ENCODE measurements around the gene ELAVL3. TPM values are rescaled to one million over a fixed set of nuclear protein-coding genes. Genes with fewer than 3 reads are reported as not detected.
A peak's percentile ranks its signal among the peaks of the same experiment; 100 is the strongest.

Gene ELAVL3
- total RNA-seq, 6 experiments from 2014 or later: not detected

DNA sequence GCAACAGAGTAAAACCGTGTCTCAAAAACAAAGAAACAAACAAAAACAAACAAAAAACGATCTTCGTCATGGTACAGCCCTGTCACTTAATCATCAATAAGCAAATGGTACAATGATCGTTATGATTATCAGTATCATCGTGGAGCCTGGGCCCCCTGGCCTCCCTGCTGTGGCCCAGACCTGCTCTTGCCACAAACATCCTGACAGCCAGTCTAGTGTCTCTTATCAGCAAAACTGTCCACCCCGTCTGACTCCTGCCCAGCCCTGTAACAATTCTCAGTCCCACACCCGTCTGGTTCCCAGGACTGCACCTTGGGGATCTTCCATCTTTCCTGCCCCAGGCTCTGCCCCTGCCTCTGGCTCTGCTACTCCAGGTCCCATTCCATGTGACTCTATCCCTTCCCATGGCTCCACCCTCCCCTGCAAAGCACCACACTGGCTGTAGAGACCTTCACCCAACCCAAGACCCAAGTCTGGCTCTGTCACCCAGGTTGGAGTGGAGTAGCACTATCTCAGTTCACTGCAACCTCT is 19.1 kb upstream of the ELAVL3 start:
- no peak for DNase-seq
- TF ChIP-seq, protein P1, sequence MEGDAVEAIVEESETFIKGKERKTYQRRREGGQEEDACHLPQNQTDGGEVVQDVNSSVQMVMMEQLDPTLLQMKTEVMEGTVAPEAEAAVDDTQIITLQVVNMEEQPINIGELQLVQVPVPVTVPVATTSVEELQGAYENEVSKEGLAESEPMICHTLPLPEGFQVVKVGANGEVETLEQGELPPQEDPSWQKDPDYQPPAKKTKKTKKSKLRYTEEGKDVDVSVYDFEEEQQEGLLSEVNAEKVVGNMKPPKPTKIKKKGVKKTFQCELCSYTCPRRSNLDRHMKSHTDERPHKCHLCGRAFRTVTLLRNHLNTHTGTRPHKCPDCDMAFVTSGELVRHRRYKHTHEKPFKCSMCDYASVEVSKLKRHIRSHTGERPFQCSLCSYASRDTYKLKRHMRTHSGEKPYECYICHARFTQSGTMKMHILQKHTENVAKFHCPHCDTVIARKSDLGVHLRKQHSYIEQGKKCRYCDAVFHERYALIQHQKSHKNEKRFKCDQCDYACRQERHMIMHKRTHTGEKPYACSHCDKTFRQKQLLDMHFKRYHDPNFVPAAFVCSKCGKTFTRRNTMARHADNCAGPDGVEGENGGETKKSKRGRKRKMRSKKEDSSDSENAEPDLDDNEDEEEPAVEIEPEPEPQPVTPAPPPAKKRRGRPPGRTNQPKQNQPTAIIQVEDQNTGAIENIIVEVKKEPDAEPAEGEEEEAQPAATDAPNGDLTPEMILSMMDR (IDR thresholded peaks at IDR 0.05): no peak
- no peak for TF ChIP-seq POLR2A (IDR thresholded peaks at IDR 0.05)
- 84% methylated on average over 4 of the region's 7 CpGs for WGBS (ENCODE audit: insufficient coverage, low coverage, low lambda C conversion rate, missing lambda C conversion rate)
- no peak for ATAC-seq
- H3K9me3 ChIP-seq: no peaks in the 10 kb centered on the region
- intact Hi-C loops (cut with DNase I): no loop called here
- H3K36me3 ChIP-seq: peaks cover 0 to 7% (median 0%) of the 10 kb centered on the region in 4 donors
- H3K27ac ChIP-seq: no peak overlapping the region
- no peak overlapping the region for H3K4me3 ChIP-seq
- H3K27me3 ChIP-seq: no peaks in the 10 kb centered on the region
- peaks cover 0 to 4% (median 0%) of the 10 kb centered on the region in 4 donors for H3K4me1 ChIP-seq

DNA sequence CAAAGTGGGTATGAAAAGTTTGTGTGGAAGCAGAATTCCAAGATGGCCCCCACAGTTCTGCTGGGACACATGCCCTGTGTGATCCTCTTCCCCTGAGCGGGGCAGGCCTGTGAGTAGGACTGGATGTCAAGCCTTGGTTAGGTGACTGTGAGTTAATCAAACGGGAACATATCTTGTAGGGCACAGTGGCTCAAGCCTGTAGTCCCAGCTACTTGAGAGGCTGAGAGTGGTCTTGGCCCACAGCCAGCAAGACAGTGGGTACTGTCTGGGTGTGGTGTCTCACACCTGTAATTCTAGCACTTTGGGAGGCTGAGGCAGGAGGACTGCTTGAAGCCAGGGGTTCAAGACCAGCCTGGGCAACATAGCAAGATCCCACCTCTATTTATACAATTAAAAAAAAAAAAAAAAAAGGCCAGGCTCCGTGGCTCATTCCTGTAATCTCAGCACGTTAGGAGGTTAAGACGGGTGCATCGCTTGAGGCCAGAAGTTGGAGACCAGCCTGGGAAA is 18.4 kb upstream of the ELAVL3 start:
- H3K36me3 ChIP-seq: peaks cover 0 to 7% (median 0%) of the 10 kb centered on the region in 4 donors
- no peak for ATAC-seq
- TF ChIP-seq, protein P1 (IDR thresholded peaks at IDR 0.05): no peak
- no peak for TF ChIP-seq POLR2A (IDR thresholded peaks at IDR 0.05)

DNA sequence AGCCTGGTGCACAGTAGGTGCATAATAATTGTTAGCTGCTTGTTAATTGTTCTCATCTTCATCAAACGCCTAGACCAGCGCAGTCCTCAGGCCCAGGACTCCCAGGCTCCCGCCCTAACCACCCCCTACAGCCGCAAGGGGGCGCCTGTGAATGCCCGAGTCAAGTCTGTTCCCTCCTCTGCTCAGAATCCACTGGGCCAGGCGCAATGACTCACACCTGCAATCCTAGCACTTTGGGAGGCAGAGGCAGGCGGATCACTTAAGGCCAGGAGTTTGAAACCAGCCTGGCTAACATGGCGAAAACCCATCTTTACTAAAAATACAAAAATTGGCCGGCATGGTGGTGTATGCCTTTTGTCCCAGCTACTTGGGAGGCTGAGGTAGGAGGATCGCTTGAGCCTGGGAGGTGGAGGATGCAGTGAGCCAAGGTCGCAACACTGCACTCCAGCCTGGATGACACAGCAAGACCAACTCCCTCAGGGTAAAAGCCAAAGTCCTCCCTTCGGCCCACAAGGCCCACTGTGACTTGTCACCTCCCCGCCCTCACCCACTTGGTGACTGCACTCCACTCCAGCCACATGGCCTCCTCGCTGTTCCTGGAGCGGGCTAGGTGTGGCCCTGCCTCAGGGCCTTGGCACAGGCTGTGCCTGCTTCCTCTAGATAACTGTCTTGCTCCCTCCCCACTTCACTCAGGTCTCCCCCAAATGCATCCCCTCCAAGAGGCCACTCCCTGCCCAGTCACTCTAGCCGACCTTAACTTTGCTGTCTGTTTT is 15.7 kb upstream of the ELAVL3 start:
- peak in 2 of 3 donors; percentile 56 to 66 for DNase-seq
- TF ChIP-seq, protein P1 (IDR thresholded peaks at IDR 0.05): peak; percentile 37 to 54 (median 50)
- TF ChIP-seq POLR2A (IDR thresholded peaks at IDR 0.05): no peak

More for the DNA sequence above, 18.4 kb upstream of the ELAVL3 start:
- Histone ChIP-seq H3K9me3 (no peaks in the 10 kb centered on the region), H3K4me1 (no peaks in the 10 kb centered on the region), H3K27ac (no peak overlapping the region), H3K27me3 (no peaks in the 10 kb centered on the region), H3K4me3 (no peak overlapping the region)
- WGBS (ENCODE audit: insufficient coverage, low coverage, low lambda C conversion rate, missing lambda C conversion rate): 96% methylated on average over 3 of the region's 6 CpGs
- no peak for DNase-seq
- intact Hi-C loops (cut with DNase I): no loop called here

DNA sequence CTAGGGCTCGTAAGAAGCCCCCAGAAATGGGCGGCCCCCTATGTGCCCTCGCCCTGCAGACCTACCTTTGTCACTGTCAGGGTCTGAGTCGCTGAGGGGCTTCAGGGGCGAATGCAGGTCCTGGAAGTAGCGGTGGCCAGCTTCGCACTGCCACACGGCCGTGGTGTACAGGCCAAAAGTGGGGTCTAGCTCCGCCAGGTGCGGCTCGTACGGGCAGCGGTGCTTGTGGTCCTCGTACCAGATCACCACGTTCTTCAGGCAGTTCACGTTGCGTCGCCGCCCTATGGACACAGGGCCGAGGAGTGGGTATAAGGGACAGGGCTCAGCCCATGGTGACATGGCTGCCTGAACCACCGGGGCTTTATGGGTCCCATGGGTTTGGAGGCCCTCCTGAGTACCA is 15.0 kb upstream of the ELAVL3 start:
- WGBS (ENCODE audit: insufficient coverage, low coverage, low lambda C conversion rate, missing lambda C conversion rate): 67% methylated on average over 1 of the region's 22 CpGs
- Histone ChIP-seq H3K4me1 (peaks cover 0 to 5% (median 2%) of the 10 kb centered on the region in 4 donors), H3K27ac (no peak overlapping the region), H3K36me3 (peaks cover 0 to 7% (median 0%) of the 10 kb centered on the region in 4 donors), H3K27me3 (no peaks in the 10 kb centered on the region), H3K4me3 (no peak overlapping the region), H3K9me3 (no peaks in the 10 kb centered on the region)
- ATAC-seq: no peak
- intact Hi-C loops (cut with DNase I): no loop called here
- no peak for TF ChIP-seq POLR2A (IDR thresholded peaks at IDR 0.05)
- TF ChIP-seq, protein P1 (IDR thresholded peaks at IDR 0.05): no peak
- no peak for DNase-seq

More for the DNA sequence above, 15.7 kb upstream of the ELAVL3 start:
- H3K9me3 ChIP-seq: no peaks in the 10 kb centered on the region
- H3K4me1 ChIP-seq: no peaks in the 10 kb centered on the region
- peaks cover 0 to 7% (median 0%) of the 10 kb centered on the region in 4 donors for H3K36me3 ChIP-seq
- no peak overlapping the region for H3K4me3 ChIP-seq
- peak; percentile 50 to 63 (median 61) for ATAC-seq
- H3K27ac ChIP-seq: no peak overlapping the region
- intact Hi-C loops (cut with DNase I): no loop called here
- 56% methylated on average over 4 of the region's 17 CpGs for WGBS (ENCODE audit: insufficient coverage, low coverage, low lambda C conversion rate, missing lambda C conversion rate)
- no peaks in the 10 kb centered on the region for H3K27me3 ChIP-seq
